Measurements from ENCODE around the gene DOCK11. TPM values are rescaled to one million over a fixed set of nuclear protein-coding genes. Genes with fewer than 3 reads are reported as not detected.

The DOCK11 gene
- polyA plus RNA-seq, 1 donor from 2014 or later = 22.3 TPM

DNA sequence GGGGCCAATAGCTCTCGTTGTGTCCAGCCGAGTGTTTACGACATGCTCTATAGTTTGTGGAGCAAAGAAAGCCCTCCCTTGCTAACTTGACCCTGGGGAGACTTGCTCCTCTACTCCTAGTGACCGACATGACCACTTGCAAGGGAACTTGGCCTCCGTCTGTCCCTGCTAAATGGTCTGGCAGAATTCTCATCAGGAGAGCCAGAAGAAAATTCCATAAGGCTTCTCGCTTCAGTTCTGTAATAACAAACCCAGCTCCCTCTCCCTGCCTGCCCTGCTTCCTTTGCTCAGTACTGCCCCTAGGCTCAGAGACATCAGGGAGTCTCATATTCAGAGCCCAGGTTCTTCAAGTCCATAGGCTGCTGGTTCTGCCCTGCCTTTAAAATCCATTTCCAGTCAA, 13.0 kb downstream of the DOCK11 start:
- peaks cover 4% of the 10 kb centered on the region for H3K36me3 Mint-ChIP-seq
- H3K27me3 Mint-ChIP-seq = no peaks in the 10 kb centered on the region
- peaks cover 0 to under 1% (median 0%) of the 10 kb centered on the region in 3 donors for H3K9me3 Mint-ChIP-seq
- H3K27ac Mint-ChIP-seq = peak overlapping the region in 2 of 3 donors; percentile 24 to 50
- peaks cover 14 to 30% (median 26%) of the 10 kb centered on the region in 3 donors for H3K4me1 Mint-ChIP-seq
- H3K4me3 Mint-ChIP-seq = peak overlapping the region in 1 of 4 donors; percentile 72

DNA sequence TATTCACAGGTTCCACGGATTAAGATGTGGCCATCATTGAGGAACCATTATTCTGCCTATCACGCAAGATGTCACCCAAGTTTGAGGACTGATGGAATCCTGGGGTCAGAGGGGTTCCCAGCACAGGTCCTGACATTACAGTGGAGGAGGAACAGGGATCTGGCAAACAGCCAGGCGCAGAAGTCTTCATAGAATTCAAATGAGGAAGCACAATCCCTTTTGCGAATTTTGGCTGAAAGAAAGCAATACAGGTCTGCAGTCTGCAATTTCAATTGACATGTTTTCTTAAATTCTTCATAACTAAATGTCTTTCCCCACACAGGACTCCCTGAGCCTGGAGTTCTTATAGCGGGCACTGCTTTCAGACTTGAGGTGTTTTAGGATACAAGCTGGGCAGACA, 14.5 kb downstream of the DOCK11 start:
- H3K27ac Mint-ChIP-seq = peak overlapping the region in 2 of 3 donors; percentile 31 to 87
- peaks cover 8% of the 10 kb centered on the region for H3K36me3 Mint-ChIP-seq
- H3K27me3 Mint-ChIP-seq = no peaks in the 10 kb centered on the region
- H3K9me3 Mint-ChIP-seq = peaks cover 0 to 3% (median 0%) of the 10 kb centered on the region in 3 donors
- H3K4me3 Mint-ChIP-seq = no peak overlapping the region
- H3K4me1 Mint-ChIP-seq = peaks cover 14 to 29% (median 26%) of the 10 kb centered on the region in 3 donors

DNA sequence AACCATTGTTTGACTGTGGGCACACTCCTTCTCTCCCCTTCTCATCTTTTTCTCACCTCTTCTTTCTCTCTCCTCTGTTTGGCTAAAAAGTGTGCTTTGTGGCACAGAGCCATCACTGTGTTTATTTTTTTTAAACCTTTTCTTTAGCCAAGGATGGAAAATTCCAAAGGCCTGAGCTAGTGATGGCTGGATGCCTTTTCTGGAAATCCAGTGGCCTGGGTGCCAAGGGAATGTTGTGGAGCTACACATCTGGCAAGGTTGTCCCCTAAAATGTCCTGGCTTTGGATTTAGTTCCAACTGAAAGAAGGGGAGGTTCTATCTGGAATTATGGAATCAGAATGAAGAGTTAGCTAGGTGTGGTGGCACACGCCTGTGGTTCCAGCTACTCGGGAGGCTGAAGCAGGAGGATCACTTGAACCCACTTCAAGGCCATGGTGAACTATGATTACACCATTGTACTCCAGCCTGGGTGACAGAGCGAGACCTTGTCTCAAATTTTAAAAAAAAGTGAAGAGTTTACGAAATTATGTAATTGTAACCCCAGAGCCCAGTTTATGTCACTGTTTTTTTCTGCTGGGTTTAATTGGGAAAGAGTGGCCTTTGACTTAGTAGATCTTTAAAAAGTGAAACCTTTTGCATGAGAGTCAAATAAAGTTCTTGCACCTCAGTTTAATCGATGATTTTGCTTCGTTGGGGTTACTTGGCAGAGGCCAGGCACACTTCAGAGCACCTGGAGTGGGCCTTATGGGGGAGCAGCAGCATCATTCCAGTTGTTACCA, 17.7 kb downstream of the DOCK11 start:
- H3K4me1 Mint-ChIP-seq = peaks cover 9 to 23% (median 21%) of the 10 kb centered on the region in 3 donors
- no peaks in the 10 kb centered on the region for H3K27me3 Mint-ChIP-seq
- peak overlapping the region in 1 of 4 donors; percentile 43 for H3K4me3 Mint-ChIP-seq
- peaks cover 0 to 3% (median 0%) of the 10 kb centered on the region in 3 donors for H3K9me3 Mint-ChIP-seq
- peaks cover 8% of the 10 kb centered on the region for H3K36me3 Mint-ChIP-seq
- H3K27ac Mint-ChIP-seq = peak overlapping the region in 2 of 3 donors; percentile 16 to 74

DNA sequence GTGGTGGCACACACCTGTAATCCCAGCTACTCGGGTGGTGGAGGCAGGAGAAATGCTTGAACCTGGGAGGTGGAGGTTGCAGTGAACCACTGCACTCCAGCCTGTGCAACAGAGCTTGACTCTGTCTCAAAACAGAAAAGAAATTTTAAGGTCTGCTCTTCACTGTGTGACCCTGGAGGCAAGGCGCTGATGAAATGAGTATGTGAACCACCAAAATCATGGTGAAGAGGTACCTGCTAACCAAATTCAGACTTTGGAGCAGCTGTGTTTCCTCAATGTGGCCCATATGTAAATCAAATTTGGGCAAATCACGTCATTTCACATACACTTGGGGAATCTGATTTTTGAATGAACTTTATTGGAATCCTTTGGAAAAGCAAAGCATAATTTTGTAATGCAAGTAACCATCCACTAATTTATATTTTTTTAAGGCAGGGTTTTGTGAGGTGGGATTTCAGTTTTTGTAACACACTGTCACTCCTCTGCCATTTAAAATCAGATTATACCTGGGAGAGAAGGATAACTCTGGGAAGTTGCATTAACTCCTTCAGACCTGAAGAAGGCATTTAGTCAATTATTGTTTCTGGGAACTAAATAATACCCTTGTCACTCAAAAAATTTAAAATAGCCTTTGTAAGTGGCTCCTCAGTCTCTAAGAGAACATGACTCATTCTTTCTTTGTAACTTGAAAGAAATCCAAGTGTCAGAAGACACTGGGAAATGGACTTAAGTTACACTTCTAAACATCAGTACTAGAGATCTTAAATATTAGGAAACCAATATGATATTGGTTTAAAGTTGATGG, 24.0 kb downstream of the DOCK11 start:
- H3K4me1 Mint-ChIP-seq = peaks cover 29 to 38% (median 32%) of the 10 kb centered on the region in 3 donors
- H3K4me3 Mint-ChIP-seq = no peak overlapping the region
- H3K27me3 Mint-ChIP-seq = no peaks in the 10 kb centered on the region
- H3K9me3 Mint-ChIP-seq = peaks cover 0 to 1% (median 0%) of the 10 kb centered on the region in 3 donors
- H3K36me3 Mint-ChIP-seq = peaks cover 1% of the 10 kb centered on the region
- H3K27ac Mint-ChIP-seq = peak overlapping the region in 2 of 3 donors; percentile 60 to 80

DNA sequence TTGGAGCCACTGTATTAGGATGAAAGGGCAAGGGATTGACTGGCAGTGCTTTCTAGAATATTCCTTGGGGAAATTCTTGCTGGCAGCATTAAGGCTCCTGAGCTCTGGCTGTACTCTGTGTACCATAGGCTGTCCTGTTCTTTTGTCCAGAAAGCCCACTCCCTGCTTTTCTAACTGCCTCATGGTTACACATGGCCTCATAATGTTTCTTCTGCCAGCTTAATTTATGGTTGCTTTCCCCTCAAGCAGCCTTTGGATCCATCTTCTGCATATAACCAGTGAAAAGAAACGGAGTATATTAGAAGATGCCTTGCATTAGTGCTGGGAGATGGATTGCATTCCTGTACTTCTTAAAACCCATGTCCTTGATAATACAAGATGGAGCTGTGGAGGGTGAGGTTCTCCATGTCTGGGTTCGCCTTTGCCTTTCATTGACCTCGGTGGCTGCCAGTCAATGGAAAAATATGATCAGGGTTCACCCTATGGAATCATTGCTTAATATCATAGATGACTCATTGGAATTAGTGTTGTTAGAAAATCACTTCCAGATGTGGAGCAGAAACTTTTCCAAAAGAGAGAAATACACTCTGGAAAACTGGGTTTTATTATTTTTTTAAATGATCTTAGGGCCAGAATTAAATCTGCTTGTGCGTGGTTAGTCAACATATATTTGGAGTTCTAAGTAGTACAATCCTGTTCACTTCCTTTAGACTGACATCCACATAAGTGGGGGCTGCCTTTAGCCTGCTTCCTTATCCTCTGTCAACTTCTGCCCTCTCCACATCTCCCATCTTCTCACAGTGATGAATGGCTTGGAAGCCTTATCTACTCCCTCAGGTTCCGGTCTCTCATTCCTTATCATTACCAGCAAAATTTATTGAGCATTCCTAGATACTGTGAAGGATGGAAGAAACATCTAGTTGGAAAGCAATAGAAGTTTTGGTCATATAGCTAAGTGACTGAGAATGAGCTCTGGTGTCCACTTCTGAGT, 24.9 kb downstream of the DOCK11 start:
- Mint-ChIP-seq H3K27ac (peak overlapping the region; percentile 13 to 74 (median 25)), H3K36me3 (no peaks in the 10 kb centered on the region), H3K9me3 (no peaks in the 10 kb centered on the region), H3K4me3 (no peak overlapping the region), H3K27me3 (no peaks in the 10 kb centered on the region), H3K4me1 (peaks cover 29 to 40% (median 34%) of the 10 kb centered on the region in 3 donors)

DNA sequence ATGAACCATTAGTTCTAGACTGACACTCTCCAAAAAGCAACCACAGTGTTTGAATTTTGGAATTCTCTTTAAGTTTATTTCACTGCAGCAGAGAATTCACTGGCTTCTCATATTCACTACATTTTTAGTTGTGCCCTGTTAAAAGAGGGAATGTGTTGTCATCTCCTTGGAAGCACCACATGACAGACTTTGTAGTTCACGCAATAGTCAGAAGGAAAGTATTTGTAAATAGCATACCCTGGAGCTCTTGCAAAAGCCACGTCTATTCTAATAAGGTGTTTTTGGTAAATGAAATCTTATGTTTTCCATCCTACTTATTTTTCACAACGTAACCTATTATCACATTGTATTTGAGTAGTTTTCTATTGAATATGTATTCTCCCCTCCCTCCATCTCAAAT, 25.8 kb downstream of the DOCK11 start:
- Mint-ChIP-seq H3K27ac (peak overlapping the region in 2 of 3 donors; percentile 13 to 53), H3K36me3 (no peaks in the 10 kb centered on the region), H3K4me1 (peaks cover 29 to 46% (median 34%) of the 10 kb centered on the region in 3 donors), H3K27me3 (no peaks in the 10 kb centered on the region), H3K9me3 (no peaks in the 10 kb centered on the region), H3K4me3 (peak overlapping the region in 2 of 4 donors; percentile 17 to 51)

DNA sequence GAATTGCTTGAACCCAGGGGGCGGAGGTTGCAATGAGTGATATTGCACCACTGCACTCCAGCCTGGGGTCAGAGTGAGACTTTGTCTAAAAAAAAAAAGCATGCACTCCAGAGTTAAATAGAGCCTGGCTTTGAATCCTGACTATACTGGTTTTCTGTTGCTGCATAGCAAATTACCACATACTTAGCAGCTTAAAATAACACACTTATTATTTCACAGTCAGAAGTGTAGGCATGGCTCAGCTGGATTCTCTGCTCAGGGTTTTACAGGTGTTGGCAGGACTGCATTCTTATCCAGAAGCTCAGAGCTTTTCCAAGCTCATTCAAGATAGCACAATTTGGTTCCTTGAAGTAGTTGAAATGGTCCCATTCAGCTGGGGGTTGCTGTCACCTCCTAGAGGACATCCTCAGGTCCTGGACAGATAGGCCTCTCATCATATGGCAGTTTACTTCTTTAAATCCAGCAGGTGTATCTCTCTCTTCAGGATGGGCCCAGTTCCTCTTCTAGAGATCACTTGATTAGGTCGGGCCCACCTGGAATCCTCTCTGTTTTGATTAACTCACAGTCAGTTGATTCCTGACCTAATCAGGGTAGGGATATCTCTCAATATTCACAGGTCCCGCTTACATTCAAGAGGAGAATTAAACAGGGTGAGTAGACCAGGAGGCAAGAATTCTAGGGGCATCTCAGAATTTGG, 26.8 kb downstream of the DOCK11 start:
- peak overlapping the region in 2 of 4 donors; percentile 11 to 71 for H3K4me3 Mint-ChIP-seq
- no peaks in the 10 kb centered on the region for H3K36me3 Mint-ChIP-seq
- peaks cover 29 to 47% (median 37%) of the 10 kb centered on the region in 3 donors for H3K4me1 Mint-ChIP-seq
- H3K27me3 Mint-ChIP-seq = no peaks in the 10 kb centered on the region
- peak overlapping the region in 2 of 3 donors; percentile 89 for H3K27ac Mint-ChIP-seq
- H3K9me3 Mint-ChIP-seq = no peaks in the 10 kb centered on the region

DNA sequence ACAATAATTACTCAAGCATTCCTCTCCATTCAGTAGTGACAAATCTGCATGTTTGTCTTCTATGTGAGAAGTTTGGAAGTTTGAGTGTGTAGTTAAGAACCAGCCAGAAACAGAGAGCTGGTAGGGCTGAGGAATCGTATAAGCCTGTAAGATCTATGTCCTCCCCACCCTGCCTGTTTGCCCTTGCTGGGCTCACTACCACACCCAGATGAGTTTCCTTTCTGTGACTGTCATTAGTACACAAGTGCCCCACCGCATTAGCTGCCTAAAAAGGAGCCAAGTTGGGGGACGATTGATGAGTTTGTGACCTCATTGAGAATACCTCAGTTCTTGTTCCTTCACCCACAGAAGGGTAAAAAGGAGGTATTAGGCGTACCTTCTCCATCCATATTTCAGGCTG, 28.3 kb downstream of the DOCK11 start:
- Mint-ChIP-seq H3K4me3 (peak overlapping the region; percentile 35 to 89 (median 61)), H3K4me1 (peaks cover 33 to 49% (median 38%) of the 10 kb centered on the region in 3 donors), H3K27me3 (no peaks in the 10 kb centered on the region), H3K9me3 (no peaks in the 10 kb centered on the region), H3K36me3 (peaks cover 2% of the 10 kb centered on the region), H3K27ac (peak overlapping the region in 2 of 3 donors; percentile 89)

DNA sequence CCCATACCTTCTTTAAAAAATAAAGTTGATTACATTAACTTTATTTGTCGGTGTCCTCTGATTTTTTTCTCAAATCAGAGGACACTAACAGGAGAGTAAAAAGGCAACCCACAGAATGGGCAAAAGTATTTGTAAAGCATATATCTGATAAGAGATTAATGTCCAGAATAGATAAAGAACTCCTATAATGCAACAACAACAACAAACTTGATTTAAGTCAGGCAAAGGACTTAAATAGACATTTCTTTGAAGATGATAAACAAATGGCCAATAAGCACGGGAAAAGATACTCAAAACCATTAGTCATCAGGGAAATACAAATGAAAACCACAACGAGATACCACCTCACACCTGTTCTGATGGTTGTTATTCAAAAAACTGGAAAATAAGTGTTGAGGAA, 28.7 kb downstream of the DOCK11 start:
- Mint-ChIP-seq H3K4me1 (peaks cover 36 to 52% (median 41%) of the 10 kb centered on the region in 3 donors), H3K27ac (peak overlapping the region in 2 of 3 donors; percentile 73 to 89), H3K36me3 (peaks cover 2% of the 10 kb centered on the region), H3K9me3 (no peaks in the 10 kb centered on the region), H3K27me3 (no peaks in the 10 kb centered on the region), H3K4me3 (no peak overlapping the region)

DNA sequence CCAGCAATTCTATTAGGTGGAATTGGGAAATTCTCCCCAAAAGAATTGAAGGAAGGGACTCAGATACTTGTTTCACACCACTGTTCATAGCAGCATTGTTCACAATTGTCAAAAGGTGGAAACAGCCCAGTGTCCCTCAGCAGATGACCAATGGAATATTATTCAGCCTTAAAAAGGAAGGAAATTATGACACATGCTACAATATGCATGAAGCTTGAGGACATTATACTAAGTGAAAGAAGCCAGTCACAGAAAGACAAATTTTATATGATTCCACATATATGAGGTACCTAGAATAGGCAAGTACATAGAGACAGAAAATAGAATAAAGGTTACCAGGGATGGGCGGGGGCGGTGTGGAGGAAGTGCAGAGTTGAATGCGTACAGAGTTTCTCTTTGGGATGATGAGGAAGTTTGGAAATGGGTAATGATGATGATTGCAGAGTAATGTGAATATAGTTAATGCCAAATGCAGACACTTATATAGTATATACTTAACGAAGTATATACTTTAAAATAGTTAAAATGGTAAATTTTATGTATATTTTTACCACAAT, 29.6 kb downstream of the DOCK11 start:
- Mint-ChIP-seq H3K9me3 (no peaks in the 10 kb centered on the region), H3K27ac (peak overlapping the region in 1 of 3 donors; percentile 10)

DNA sequence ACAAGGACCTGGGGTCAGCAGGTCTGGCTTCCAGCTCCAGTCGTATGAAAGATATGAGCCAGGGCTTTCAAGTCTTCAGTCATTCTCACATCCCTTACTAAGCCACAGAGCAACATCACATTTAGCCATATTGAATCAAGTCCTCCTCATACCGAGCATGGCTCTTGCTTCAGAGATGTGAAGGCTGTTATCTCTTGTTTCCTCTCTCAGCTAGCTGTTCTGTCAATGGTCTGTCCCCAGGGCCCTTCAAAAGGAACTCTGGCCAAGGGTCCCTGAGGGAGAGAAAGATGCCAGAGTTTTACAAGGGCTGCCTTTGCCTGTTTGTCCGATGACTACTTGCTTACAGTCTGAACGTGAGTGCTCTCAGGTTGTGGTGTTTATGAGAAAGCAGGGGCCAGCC, 30.5 kb downstream of the DOCK11 start:
- Mint-ChIP-seq H3K27ac (peak overlapping the region; percentile 35 to 59 (median 55)), H3K4me3 (peak overlapping the region in 1 of 4 donors; percentile 35), H3K9me3 (no peaks in the 10 kb centered on the region), H3K4me1 (peaks cover 37 to 64% (median 48%) of the 10 kb centered on the region in 3 donors), H3K36me3 (peaks cover 2% of the 10 kb centered on the region), H3K27me3 (no peaks in the 10 kb centered on the region)

More for the DNA sequence above, 29.6 kb downstream of the DOCK11 start:
- Mint-ChIP-seq H3K27me3 (no peaks in the 10 kb centered on the region), H3K4me3 (peak overlapping the region in 1 of 4 donors; percentile 14), H3K4me1 (peaks cover 33 to 56% (median 44%) of the 10 kb centered on the region in 3 donors), H3K36me3 (peaks cover 2% of the 10 kb centered on the region)

DNA sequence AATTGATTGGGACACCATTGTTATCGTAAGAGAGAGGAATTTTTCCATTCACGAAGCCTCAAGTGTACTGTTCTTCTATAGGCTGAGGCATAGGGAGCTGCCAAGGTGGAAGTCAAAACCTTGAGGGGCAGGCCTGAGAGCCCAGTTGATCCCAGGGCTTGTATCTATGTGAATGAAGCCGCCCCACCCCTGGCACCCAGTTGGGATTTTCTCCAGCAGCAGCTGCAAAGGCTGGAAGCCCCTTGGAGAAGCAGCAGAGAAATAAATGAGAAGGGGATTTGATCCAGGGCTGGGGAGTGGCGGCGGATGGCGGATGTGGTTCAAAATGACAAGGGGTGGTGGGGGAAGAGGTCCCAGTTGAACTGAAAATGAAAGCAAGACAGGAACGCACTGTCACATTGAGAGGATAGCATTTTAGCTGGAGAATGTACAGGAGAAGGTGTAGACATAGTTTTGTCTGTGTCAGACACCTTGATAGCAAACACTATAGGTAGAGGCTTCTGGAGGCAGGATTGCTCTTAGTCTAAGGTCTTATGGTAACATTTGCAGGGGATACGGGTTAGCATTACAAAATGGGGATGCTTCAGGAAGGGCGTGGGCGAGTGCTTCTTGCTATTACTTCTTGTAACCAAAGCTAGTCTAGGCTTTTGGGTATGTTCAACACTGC, 32.6 kb downstream of the DOCK11 start:
- H3K4me3 Mint-ChIP-seq = peak overlapping the region; percentile 77 to 93 (median 89)
- H3K36me3 Mint-ChIP-seq = peaks cover 2% of the 10 kb centered on the region

More for the DNA sequence above, 32.6 kb downstream of the DOCK11 start:
- Mint-ChIP-seq H3K27me3 (no peaks in the 10 kb centered on the region), H3K27ac (peak overlapping the region; percentile 73 to 97 (median 87)), H3K4me1 (peaks cover 31 to 54% (median 39%) of the 10 kb centered on the region in 3 donors), H3K9me3 (no peaks in the 10 kb centered on the region)

Data from IgD-negative memory B cell (primary cell).